ENCODE data around the gene C6orf52. TPM values are rescaled to one million over a fixed set of nuclear protein-coding genes. Genes with fewer than 3 reads are reported as not detected.
"Not testable (repeated sequence)": the region's sequence is repeated elsewhere in the genome, so short reads cannot be mapped to it uniquely, and the experiment has no call there.

The C6orf52 gene
- 0.81 and 1.3 TPM in 2 replicates for total RNA-seq (2014; rRNA removed; shearing (Covaris generic))
- polyA plus RNA-seq (2014; cell fraction: nucleus; rRNA removed): not detected in 2 replicates

- peak; percentile 79 for DNase-seq (ENCODE audit: extremely low read depth, low read depth)
These were observed at the start of gene C6orf52, which contains the start of gene PAK1IP1 for GRCh38 chr6:10694302-10695085. TSS of gene C6orf52 (minus strand) at chr6:10694616. CDS start at chr6:10687550, 7,066 bp downstream. TSS of gene PAK1IP1 (plus strand) at chr6:10694972. CDS start at chr6:10694986, 14 bp downstream.

- DNase-seq (ENCODE audit: extremely low read depth, low read depth): no peak
These were observed 49.1 kb upstream of the C6orf52 start for GRCh38 chr6:10743515-10743914.

DNA sequence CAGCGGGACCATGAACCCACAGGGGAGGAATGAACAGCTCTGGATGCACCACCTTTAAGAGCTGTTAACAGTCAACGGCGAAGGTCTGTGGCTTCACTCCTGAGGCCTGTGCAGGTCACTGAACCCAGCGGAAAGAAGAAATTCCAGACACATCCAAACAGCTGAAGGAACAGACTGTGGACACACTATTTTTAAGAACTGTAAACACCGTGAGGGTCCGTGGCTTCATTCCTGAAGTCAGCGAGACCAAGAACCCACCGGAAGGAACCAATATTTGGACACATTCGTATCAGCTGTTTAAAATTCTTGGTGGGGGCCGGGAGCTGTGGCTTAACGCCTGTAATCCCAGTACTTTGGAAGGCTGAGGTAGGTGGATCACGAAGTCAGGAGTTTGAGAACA is 47.8 kb upstream of the C6orf52 start:
- DNase-seq (ENCODE audit: extremely low read depth, low read depth): no peak

DNA sequence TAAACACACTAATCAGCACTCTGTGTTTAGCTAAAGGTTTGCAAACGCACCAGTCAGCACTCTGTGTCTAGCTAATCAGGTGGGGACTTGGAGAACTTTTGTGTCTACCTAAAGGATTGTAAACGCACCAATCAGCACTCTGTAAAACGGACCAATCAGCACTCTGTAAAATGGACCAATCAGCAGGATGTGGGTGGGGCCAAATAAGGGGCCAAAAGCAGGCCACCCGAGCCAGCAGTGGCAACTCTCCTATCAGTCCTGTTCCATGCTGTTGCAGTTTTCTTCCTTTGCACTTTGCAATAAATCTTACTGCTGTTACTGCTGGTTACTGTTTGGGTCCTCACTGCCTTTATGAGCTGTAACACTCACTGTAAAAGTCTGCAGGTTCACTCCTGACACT is 47.2 kb upstream of the C6orf52 start:
- DNase-seq (ENCODE audit: extremely low read depth, low read depth): not testable (repeated sequence)

DNA sequence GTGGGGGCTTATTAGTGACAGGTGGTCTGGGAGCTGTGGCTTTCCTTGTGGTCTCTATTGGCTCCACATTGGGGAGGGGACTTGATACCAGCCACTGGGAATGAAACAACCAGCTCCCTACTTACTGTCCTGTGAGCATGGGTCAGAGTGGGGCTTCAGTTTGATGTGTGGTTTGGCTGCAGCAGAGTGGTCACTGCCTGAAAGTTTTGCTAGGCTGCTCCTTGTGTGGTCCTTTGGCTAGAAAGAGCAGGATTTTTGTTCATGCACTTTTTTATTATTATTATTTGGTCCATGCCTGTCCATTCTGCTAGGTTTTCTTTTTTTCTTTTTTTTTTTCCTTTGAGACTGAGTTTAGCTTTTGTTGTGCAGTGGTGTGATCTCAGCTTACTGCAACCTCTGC is 45.6 kb upstream of the C6orf52 start:
- DNase-seq (ENCODE audit: extremely low read depth, low read depth): no peak

DNA sequence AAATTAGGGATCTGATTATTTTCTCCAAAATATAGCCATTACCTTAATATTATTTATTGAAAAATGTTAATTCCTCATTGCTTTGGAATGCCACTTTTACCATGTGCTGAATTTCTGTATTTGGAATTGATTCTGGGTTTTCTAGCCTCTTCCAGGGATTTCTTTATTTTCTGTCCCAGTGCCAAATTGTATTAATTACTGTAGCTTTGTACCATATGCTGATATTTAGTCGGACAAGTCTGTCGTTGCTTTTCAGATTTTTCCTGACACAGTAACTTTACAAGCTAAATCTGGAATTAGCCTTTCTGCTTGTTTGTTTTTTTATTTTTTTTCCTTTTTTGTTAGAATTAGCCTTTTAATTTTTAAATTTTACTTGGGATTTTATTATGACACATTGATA is 42.3 kb upstream of the C6orf52 start:
- no peak for DNase-seq (ENCODE audit: extremely low read depth, low read depth)

DNA sequence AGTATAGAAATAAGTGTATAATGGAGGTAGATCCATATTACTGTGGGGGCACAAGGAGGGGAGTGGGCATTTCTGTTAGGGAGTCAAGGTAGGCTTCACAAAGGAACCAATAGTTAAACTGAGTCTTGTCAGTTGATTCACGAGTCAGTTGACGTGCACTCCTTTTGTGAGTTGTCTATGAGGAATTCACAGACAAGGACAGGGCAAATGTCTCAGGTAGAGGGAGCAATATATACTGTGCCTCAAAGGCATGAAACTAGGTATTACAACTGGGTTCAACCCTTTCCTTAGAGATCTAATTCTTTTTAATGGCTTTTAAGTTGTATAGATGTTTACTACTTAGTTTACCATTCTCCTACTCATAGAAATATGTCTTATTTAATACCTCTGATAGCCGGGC is 39.4 kb upstream of the C6orf52 start:
- no peak for DNase-seq (ENCODE audit: extremely low read depth, low read depth)

DNA sequence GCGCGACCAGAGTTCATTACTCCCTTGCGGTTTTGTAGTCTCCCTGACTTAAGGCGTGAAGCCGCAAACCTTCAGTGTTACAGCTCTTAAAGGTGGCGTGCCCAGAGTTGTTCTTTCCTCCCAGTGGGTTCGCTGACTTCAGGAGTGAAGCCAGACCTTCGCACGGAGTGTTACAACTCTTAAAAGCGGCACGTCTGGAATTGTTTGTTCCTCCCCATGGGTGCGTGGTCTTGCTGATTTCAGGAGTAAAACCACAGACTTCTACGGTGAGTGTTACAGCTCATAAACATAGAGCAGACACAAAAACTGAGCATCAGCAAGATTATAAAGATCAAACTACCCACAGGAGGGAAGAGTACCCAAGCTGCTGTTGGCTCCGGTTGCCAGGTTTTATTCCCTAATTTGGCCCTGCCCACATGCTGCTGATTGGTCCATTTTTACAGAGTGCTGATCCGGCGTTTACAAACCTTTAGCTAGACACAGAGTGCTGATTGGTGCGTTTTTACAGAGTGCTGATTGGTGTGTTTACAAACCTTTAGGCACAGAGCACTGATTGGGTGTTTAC is 38.8 kb upstream of the C6orf52 start:
- no peak for DNase-seq (ENCODE audit: extremely low read depth, low read depth)

- no peak for DNase-seq (ENCODE audit: extremely low read depth, low read depth)
These were observed 35.8 kb upstream of the C6orf52 start for GRCh38 chr6:10730254-10730653.

- DNase-seq (ENCODE audit: extremely low read depth, low read depth): no peak
These were observed 31.3 kb upstream of the C6orf52 start for GRCh38 chr6:10725716-10726115.

- no peak for DNase-seq (ENCODE audit: extremely low read depth, low read depth)
These were observed 30.6 kb upstream of the C6orf52 start for GRCh38 chr6:10725044-10725443.

GRCh38 chr6:10723567-10723881 is 29.1 kb upstream of the C6orf52 start:
- DNase-seq (ENCODE audit: extremely low read depth, low read depth): no peak

DNA sequence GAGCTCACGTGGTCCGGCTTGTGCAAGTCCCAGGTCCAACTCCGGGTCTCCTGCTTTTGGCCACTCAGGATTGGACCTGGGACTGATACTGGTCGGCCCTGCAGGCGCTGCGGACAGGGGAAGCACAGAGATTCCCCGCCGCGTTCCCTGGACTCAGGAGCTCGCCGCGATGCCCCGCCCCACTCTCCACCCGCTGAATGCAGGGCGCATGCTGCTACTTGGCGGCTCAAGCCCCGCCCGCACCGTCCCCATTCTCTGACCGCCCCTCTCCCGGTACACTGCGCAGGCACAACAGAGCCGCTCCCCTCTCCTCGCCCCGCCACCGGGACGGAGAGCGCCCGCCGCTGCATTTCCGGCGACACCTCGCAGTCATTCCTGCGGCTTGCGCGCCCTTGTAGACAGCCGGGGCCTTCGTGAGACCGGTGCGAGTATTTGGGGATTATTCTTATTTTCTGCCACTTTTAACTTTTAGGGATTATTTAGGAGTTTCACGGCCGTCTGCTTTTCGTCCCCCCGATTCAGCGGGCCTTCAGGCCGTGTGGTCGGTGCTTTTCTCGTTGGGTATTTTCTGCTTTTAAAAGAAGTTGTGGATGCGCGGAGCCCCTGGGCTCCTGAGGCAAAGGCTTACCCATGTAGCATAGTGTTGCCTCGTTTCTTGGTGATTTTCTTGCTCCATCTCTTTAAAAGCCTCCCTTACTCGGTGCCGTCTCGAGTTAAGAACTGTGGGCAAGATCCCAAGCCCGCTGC is 28.6 kb upstream of the C6orf52 start, which contains the start of gene TMEM14C:
TSS of gene TMEM14C (plus strand) at position 251 of the 747 bp plus-strand sequence. CDS start 1,544 bp downstream, outside the sequence.
- DNase-seq (ENCODE audit: extremely low read depth, low read depth): peak; percentile 89

DNA sequence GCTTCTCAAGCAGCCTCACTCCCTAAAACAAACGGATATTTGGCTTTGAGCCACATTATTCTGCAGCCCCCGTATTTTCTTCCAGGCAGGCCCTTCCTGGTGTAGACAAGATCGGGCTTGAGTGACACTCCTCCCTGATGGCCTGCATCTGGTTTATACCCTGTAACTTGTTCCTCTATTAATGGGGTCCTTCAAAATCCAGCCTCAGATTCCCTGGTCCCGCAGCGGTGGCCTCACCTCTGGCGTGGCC is 28.1 kb upstream of the C6orf52 start:
- no peak for DNase-seq (ENCODE audit: extremely low read depth, low read depth)

DNA sequence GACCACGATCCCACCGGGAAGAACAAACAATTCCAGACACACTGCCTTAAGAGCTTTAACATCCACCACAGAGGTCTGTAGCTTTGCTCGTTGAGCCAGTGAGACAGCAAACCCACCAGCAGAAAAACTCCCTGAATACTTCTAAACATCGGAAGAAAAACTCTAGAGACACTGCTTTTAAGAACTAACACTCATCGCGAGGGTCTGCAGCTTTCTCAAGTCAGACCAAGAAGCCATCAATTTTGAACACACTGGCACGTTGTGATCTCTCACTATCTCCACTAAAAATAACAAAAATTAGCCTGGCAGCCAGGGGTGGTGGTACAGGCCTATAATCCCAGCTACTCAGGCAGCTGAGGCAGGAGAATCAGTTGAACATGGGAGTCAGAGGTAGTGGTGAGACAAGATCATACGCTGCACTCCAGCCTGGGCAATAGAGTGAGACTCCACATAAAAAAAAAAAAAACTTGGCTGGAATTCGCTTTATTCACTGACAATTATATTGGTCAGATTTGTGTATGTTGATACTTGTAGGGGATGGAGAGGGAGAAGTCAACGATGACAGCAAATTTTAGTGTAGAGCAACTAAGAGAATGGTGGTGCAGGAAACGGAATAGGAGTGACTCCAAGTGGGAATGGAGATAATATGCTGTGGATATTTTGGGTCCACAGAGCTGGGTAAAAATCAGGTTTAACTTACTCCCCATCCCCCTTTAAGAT is 27.6 kb upstream of the C6orf52 start:
- no peak for DNase-seq (ENCODE audit: extremely low read depth, low read depth)

- not testable (repeated sequence) for DNase-seq (ENCODE audit: extremely low read depth, low read depth)
These were observed 26.8 kb upstream of the C6orf52 start for GRCh38 chr6:10720960-10721849.

DNA sequence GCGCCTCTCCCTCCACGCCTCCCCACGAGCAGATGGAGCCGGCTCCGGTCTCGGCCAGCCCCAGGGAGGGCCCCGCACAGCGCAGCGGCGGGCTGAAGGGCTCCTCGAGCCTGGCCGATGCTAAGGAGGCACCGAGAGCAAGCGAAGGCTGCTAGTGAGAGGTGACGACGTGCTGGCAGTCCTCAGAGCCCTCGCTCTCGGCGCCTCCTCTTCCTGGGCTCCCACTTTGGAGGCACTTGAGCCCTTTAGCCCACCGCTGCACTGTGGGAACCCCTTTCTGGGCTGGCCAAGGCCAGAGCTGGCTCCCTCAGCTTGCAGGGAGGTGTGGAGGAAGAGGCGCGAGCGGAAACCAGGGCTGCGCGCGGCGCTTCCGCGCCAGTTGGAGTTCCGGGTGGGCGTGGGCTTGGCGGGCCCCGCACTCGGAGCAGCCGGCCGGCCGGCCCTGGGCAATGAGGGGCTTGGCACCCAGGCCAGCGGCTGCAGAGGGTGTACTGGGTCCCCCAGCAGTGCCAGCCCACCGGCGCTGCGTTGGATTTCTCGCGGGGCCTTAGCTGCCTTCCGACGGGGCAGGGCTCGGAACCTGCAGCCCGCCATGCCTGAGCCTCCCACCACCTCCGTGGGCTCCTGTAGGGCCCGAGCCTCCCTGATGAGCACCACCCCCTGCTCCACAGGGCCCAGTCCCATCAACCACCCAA is 26.0 kb upstream of the C6orf52 start:
- DNase-seq (ENCODE audit: extremely low read depth, low read depth): no peak

- no peak for DNase-seq (ENCODE audit: extremely low read depth, low read depth)
These were observed 25.5 kb upstream of the C6orf52 start for GRCh38 chr6:10719964-10720264.

DNA sequence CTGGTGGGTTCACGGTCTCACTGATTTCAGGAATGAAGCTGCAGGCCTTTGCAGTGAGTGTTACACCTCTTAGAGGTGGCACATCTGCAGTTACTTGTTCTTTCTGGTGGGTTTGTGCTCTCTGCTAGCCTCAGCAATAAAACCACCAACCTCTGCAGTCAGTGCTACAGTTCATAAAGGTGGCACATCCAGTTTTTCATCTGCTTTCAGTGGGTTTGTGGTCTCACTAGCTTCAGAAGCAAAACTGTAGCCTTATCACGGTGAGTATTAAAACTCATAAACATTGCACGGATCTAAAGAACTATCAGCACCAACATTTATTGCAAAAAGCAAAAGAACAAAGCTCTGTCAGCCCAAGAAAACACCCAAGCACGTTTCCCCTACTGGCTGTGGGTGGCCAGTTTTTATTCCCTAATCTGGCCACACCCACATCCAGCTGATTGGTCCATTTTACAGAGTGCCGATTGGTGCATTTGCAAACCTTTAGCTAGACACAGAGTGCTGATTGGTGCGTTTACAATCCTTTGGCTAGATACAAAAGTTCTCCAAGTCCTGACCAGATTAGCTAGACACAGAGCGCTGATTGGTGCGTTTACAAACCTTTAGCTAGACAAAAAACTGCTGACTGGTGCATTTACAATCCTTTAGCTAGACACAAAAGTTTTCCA is 25.0 kb upstream of the C6orf52 start:
- no peak for DNase-seq (ENCODE audit: extremely low read depth, low read depth)
